H1 (cell line): Measurements from ENCODE around the gene MCM7.

ENCODE experiments used
- ATF3 ChIP-seq: IDR thresholded peaks from 2 replicates; pipeline ENCODE4 v1.6.1; 2011; ENCODE audit warnings: low read depth, mild to moderate bottlenecking, low read length; ENCODE audit not compliant: insufficient read depth
- EZH2 ChIP-seq: fragments of 200-600 bp; sonication (generic); IDR thresholded peaks from 2 replicates; pipeline ENCODE4 v1.7.1; 2012; ENCODE audit warnings: low read depth, mild to moderate bottlenecking, moderate library complexity, low read length, inconsistent platforms; ENCODE audit not compliant: severe bottlenecking
- GABPA ChIP-seq: IDR thresholded peaks from 2 replicates; pipeline ENCODE4 v1.6.1; 2011; ENCODE audit warnings: mild to moderate bottlenecking, low read length, moderate library complexity, borderline replicate concordance; ENCODE audit not compliant: insufficient read depth
- MAX ChIP-seq: IDR thresholded peaks from 2 replicates; pipeline ENCODE4 v1.6.1; 2012; ENCODE audit warnings: inconsistent platforms
- POLR2A ChIP-seq, 2 experiments: IDR thresholded peaks; 1 replicate in 1 of 2; 2 replicates in 1 of 2; pipeline ENCODE4 v1.6.1; 2011; ENCODE audit warnings: low read depth in 2 of 2, low read length in 2 of 2, mild to moderate bottlenecking in 2 of 2; ENCODE audit errors: control extremely low read depth in 1 of 2
- RXRA ChIP-seq: IDR thresholded peaks from 2 replicates; pipeline ENCODE4 v1.6.1; 2011; ENCODE audit warnings: low read depth, mild to moderate bottlenecking, low read length, moderate library complexity; ENCODE audit not compliant: insufficient read depth
- TCF12 ChIP-seq: IDR thresholded peaks from 2 replicates; pipeline ENCODE4 v1.6.1; 2011; ENCODE audit warnings: low read depth, mild to moderate bottlenecking, low read length

- no peak for TF ChIP-seq TCF12
- no peak for TF ChIP-seq RXRA
- TF ChIP-seq EZH2, result no peak
- no peak for TF ChIP-seq POLR2A (IDR thresholded peaks at IDR 0.05; ENCODE audit: control extremely low read depth in 1 of 2, low read depth in 2 of 2, low read length in 2 of 2)
- no peak for TF ChIP-seq GABPA
- TF ChIP-seq ATF3, result no peak
- no peak for TF ChIP-seq MAX
Measured at GRCh38 chr7:100064162-100064561, 37.0 kb downstream of the MCM7 start.
